Measurements from ENCODE around the gene KIF21B.
A peak's percentile ranks its signal among the peaks of the same experiment; 100 is the strongest.

KIF21B gene

DNA sequence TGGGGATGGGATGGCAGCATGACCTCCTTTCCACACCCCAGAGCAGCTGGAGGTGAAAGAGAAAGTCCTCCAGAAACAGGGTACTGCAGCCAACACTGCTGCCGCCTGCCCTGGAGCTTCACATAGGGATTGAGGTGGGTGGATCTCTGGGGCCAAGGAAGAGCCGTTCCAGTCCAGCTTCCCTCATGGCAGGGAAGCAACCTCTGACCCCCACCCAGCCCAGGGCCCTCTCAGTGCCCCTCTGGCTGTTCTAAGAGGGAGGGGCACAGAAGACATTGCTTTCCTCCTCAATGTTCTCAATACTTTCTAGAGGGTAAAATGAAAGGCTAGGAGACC, 5.7 kb downstream of the KIF21B start:
- DNase-seq = no peak

DNA sequence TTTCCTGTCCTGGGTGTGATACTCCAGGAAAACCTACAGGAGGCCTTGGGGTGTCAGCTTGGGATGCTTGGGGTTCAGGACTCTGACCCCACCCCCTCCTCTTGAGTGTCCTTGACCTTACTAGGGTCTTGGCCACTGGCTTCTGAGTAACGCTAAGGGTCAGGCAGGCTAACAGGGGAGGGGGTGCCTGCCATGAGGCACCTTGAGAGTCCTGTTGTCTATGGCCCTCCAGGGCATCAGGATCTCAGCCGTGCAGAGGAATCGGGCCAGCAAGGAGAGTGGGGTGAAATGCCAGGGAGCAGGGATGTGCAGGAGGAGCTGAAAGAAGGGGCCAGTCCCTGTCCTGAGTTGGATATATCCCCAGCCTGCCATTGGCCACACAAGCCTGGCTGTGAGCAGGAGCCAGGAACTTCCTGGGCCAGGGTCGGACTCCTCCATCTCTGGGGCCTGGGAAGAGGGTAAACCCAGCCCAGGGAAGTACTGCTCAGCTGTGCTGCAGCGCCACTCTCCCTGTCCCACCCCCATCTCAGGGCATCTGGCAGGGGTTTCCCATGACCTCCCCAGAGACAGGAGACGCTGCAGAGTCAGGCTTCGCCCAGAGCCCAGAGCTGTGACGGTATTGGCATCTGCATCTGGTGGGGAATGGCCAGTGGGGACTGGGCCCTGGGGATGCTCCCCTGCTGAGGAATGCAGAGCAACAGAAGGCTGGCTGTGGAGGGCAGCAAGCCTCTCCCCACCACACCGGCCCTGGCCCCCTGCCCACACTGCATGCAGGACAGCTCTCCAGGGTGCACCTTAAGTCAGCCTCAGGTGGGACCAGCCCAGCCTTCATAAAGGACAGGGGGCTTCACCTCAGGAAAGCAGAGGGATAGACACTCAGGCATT, 6.3 kb downstream of the KIF21B start:
- DNase-seq = no peak

DNA sequence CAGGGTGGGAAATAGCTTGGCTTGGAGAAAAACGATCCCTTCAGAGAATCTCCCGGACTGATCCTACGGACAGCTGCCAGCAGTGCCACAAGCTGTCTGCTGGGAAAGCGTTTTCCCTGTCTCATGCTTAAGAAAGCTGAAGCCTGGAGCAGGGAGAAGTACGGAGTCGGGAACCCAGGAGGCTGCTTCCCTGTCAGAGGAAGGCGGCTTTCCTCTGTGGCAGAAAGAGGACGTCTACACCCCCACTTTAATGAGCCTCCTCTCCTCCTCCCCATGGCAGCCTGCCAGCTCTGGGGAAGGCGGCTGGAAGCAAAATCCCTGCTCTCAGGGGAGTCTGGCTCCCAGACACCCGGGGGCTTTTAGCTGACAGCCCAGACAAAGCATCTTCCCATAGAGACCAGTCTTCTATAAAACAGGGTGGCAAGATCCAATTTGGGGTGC, 7.3 kb downstream of the KIF21B start:
- no peak for DNase-seq

DNA sequence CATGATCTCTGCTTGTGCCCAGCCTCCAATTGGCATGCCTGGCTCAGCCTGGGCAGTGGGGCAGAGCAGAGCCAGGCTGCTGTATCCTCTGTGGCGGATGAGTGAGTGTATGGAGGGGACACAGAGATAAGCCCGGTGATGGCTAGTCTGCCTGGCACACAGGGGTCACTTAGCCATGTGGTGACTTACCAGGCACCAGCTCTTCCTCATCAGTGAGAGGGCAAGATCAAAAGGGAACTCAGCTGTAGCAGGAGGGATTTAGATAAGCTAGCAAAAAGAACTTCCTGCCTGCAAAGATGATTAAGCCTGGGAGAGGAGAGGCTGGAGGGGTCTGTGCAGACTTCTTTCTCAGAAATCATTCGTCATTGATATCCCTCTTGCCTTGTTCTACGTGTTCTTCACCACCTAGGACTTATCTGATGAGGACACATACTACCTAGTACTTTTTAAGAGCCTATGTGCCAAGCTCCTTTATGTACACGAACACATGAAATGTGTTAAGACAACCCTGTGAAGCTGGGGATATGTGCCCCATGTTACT, 7.9 kb downstream of the KIF21B start:
- peak; percentile 13 for DNase-seq

DNA sequence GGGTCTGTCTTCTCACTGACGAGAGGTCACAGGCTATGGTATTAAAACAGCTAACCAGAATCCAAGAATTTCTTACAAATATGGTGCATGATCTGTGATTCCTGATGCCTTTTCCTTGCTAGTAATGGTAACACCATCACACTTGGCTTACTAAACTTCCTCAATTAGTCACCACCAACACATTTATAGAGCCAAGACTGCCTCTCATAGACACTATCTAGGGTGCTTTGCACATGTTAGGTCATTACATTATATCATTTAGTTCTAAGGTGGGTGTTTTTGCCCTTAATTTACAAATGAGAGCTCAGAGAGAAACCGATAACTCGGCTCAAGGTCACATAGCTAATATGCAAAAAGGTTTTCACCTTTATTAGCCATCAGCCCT, 8.7 kb downstream of the KIF21B start:
- DNase-seq = no peak

DNA sequence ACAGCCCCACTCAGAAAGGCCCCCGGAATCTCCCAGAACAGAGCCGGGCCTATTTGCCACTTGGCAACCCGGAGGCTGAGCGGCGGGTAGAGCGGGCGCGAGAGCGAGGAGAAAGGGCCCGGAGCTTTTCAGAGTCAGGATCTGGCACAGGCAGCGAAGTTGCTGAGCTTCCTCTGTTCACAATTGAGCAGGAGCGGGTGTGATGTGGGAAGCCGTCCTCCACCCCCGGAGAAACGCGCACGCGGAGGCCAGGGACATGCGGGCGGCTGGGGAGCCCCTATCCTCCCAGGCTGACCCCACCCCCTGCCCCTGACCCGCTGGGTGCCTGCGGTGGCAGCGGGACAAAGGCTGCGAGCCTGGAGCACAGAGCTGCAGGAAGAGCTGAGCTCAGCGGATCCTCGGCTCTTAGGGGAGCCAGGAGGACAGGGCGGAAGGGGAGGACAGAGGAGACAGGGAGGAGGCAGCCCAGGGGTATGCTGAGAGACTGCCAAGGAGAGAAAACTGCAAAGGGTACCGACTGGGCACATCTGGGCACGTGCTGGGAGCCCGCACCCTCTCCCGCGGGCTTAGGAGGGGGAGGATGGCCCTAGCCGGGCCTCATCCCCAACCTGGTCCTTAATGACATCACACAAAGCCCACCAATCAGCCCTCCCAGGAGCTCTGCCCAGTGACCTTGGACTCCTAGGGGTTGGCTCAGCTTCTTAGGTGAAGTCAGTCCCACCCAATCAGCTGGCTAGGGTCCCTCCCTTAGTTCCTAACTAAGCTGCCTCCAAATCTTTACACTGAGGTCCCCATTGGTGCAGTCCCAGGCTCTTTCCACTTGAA, 9.3 kb downstream of the KIF21B start:
- DNase-seq = no peak

DNA sequence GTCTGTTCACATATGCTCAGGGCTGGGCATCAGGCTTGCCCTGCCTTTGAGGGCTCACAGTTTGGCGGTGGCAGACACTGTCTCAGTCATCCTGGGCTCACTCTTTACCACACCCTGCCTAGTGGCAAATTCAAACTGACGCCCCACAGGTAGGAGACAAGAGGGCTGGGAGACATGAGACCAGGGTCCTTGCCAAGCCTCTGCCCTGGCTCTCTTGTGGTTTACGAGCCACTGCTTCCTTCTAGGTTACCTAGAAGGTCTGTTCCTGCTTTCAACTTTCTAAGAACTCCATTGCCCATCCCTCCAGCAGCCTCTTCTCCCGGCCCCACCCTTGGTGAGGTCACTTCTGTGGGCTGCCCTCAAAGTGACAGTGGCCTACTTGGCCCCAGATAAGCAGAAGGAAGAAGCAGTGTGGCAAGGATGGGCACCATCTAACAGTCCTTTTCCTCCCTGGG, 10.5 kb downstream of the KIF21B start:
- DNase-seq = peak; percentile 32

DNA sequence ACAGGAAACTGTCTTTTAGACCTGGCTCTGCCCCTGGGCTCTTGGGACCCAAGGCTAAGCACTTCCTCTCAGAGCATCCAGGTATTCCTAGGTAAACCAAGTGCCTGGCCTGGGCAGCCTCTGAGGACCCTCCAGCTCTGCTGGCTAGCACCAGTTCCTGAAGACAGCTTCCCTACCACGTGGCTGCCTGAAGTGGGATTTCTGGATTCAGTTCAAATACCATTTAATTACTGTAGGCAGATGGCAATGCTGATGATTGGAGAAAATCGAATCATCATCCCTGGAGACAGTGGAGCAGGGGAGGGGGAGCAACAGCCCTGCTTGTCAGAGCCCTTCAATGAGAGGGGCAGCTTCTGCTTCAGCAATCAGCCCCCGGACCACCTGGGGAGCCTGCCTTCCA, 11.9 kb downstream of the KIF21B start:
- DNase-seq = no peak

DNA sequence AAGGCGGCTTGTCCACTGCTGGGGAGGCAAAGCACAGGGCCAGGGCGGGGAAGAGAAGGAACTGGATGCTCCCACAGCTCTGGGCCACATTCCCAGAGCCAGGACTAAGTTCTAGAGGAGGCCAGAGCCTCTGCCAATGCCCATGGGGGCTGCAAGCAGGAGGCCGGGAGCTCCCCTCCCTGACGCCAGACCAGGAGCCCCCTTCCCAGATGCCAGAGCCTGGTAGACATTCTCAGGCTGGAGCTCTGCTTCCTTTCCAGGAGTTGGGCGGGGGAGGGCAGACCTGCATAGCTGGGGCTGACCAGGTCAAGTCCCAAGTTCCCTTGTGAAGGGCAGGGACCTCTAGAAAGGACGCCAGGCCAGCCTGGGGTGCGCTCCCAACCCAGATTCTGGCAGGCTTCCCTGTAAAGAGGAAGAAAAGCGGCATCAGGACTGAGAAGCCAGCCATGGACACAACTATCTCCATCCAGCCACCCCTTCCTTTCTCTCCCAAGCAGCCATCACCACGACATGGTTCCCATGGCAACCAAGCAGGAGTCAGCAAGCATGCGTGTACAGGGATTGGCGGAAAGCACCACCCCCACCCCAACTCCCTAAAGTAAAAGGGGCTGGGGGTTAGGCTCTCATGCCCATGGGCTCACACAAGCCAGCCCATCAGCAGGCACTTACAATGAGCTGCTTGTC, 13.4 kb downstream of the KIF21B start:
- no peak for DNase-seq

DNA sequence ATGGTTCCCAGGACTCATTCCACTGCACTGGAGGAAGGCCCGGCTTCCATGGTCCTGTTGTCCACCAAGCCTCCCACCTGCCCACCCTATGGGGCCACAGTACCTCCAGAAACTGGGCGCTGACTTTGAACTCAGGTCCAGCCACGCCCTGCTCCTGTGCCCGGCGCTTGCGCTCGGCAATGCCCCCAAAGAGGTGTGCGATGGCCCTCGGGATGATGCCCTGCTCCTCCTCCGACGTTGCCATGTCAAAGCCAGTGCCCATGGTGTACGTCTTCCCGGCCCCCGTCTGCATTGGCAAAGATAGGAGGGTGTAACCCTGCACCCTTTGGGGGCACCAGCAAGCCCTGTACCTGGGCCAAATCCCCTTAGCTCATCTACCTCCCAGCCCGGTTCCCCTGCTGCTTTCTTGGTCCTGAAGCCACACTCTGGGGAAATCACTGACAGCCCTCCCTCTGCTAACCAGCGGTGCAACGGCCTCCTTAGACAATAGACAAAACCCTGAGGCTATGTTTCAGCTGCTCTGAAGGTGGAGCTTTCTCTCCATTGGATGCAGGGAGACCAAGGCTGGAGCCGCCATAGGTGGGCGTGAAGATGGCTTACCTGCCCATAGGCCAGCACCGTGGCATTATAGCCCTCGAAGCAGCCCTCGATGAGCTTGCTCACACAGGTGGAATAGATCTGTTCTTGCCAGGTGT, 14.7 kb downstream of the KIF21B start:
- no peak for DNase-seq

DNA sequence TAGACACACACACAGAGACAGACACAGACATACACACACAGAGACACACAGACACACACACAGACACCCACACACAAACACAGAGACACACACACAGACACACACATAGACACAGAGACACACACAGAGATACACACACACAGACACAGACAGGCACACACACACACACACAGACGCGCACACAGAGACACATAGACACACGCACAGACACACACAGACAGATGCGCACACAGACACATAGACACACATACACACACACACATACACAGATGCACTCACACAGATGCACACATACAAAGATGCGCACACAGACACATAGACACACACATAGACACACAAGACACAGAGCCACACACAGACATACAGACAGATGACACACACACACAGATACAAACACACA, 16.0 kb downstream of the KIF21B start:
- DNase-seq = no peak

DNA sequence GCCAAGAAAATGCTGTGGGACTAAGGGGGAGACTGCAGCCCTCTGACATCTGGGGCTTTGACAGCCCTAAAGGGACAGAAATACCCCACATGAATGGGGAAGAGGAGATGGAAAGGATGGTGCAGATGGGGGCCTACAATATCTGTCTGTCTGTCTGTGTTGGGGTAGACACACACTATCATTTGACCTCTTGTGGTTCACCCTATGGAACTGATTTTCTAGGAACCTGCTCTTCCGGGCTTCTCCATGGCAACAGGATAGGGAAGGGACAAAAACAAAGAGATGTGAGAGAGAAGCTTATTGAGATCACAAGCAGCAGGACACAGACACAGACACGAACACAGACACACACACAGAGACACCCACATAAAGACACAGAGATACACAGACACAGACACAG, 17.1 kb downstream of the KIF21B start:
- no peak for DNase-seq

DNA sequence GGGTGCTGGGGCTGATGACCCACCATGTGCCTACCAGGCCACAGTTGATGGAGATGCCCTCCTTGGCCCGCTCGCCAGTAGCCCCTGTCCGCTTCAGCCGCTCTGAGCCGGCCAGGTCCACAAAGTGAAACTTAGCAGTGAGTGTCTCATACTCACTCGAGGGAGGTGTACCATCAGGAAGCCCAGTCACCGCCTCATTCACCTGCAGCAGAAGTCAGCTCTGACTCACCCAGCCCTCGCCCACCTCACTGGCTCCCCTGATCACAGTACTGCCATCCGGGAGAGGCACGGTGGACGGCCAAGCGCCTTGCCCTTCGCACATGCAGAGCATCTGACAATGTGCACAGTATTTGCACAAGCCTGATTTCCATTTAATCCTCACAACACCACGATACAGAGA, 18.8 kb downstream of the KIF21B start:
- no peak for DNase-seq

DNA sequence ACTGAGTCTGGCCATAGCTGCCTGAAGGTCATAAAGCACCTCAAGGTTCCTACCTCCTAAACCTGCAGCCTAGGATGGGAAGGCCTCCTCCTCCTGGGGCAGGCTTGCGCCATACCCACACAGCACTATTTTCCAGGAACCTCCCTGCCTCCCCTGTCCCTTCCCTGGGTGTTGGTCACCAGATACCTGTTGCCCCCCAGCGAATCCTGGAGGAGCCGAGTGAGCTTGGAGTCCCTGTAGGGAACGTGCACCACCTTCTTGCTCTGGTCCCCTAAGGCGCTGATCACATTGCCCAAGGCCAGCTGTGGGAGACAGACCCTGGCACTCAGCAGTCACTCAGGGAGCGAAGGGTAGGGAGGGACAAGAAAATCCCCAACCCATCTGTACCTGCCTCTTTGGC, 19.4 kb downstream of the KIF21B start:
- no peak for DNase-seq

DNA sequence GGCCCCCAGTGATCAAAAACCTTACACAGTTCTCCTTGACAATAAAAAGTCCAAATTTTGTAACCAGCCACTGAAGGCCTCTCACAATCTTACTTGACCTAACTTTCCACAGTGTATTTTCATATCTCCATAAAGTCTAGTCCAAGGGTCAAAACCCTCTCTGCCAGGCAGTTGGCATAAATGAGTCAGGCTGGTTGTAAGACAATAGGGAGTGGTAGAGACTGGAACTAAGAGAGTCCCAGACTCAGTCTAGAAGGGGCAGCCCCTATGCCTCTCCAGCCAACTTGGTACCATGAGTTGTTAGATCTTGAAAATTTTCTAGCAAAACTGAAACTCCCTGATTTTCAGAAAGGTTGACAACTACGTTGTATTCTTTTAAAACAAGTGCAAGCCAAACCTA, 21.0 kb downstream of the KIF21B start:
- DNase-seq = no peak

DNA sequence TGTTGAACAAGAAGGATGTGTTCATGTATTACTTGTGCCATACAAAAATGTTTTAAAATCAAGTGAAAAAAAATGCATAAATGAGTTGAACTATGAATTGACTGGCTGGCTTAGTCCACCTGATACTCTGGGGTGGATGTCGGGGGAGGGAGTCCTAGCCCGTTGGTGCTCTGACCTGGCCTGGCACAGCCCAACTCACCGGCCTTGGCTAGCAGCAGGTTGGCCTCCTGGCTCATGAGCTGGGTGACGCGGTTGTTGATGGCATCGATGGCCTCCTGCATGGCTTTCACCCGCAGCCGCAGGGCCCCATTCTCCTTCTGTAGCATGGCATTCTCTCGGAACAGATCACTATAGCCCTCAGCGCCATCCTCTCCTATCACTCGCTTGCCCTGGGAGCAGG, 21.6 kb downstream of the KIF21B start:
- DNase-seq = no peak

DNA sequence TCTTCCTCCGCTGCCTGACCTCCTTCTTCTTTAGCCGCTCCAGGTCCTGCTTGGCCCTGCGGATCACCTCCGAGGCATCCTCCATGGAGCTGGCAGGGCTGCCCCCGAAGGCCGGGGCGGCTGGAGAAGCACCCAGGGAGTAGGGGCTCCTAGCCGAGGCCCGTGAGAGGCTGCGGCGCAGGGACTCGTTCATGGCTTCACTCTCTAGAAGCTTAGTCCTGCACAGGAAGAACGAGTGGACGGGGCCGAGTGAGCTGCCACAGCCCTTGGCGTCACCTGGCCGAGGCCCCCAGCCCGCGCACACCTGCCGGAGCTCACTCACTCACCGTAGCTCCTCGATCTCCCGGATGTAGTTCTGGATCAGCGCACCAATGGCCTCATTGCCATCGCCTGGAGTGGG, 23.1 kb downstream of the KIF21B start:
- DNase-seq = no peak

DNA sequence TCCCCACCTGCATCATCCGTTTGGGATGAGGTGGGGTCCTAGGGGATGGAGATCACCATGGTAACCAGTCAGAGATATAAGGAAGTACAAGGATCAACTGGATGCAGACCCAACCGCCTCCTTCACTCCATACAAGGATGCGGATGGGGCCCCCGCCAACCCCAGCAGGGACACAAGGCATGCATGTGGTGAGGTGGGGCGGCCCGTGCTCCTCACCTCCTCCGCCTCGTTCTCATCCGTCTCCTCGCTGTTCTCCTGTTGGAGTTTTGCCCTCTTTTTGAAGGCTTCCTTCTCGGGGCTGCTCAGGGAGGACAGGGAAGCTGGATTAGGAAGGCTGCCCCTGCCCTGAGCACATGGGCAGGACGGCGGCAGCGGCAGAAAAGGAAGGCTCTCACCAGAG, 23.8 kb downstream of the KIF21B start:
- no peak for DNase-seq

DNA sequence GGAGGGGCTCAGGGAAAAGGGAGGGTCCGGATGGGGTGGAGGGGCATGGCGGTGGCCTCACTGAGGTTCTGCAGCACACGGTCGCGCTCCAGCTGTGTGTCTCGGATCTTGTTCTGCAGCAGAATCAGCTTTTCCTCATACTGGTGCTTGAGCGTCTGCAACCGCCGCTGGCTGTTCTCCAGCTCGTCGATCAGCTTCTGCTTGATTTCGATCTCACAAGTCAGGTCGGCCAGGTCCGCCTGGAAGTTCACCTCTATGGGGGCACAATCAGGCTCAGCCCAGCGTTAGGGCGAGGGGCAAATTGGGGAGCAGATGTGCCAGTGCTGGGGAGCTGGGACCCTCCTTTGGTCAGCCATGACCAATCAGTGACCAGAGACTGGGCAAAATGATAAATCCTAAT, 25.2 kb downstream of the KIF21B start:
- DNase-seq = no peak

DNA sequence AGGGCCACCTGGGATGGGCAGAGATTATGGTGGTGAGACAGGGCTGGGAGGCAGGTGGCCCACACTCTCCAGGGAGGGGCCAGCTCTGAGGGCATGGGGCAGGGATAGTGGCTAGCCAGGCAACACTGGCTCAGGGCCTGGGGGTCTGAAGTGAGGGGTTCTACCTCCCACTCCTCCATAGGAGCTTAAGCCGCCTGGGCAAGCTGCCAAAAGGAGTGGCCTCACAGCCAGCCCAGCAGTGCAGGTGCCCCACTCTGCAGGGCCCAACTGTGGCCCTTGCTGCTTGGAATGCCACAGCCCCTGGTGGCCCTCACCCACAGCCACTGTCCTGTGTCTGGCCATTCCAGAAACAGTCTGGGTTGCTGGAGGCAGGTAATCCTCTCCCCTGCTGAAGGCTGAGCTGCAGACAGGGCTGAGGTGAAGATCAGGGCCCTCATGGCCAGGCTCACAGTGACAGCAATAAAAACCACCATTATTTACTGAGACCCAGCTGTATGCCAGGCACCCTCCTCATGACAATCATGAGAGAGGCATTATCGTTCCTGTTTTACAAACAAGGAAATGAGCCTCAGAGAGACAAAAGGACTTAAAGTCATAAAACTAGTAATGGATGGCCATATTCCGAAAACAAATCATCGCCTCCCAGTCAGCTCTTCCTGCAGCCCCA, 31.0 kb downstream of the KIF21B start:
- DNase-seq = no peak

DNA sequence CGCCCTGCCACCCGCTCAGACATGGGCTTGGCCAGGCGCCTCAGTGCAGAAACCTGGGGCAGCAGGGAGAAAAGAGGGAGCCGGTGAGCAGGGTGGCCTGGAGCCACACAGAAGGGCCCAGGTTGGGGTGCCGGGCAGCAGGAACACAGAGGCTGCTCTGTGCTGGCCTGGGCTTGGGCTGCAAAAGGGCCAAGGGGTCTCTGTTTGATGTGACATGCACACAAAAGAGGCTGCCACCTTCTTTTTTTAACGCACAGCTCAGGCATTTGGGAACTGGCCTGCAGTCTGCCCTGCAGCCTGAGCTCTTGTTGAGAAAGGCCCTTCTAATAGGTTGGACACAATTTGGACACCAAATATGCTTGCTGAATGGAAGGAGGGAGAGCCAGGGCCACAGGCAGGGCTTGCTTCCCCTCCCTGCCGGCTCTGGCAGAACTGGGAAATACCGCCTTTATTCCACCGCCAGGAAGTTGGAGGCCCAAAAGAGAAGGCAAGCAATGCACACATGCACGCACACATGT, 32.4 kb downstream of the KIF21B start:
- DNase-seq = no peak

DNA sequence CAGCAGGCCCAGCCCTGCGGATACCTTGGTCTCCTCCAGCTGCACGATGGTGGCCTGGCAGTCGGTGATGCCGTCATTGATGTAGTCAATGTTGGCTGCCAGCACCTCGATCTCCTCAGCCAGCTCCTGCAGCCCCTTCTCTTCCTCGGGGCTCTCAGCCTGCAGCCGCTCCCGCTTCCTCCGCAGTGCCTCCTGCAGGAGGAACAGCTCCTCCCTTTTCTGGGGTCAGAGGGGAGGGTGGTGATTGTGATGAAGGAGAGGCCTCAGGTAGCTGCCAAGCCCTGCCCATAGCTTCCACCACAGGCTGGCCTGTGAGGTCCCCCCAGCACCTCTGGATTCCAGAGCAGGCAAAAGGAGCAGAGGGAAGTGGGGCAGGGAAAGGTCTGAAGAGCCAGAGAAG, 33.4 kb downstream of the KIF21B start:
- DNase-seq = no peak

All from CD4-positive, alpha-beta T cell treated with Interleukin-21 for 1 hour (primary cell).